Measurements from ENCODE around the gene GALNT6. TPM values are rescaled to one million over a fixed set of nuclear protein-coding genes. Genes with fewer than 3 reads are reported as not detected.
A peak's percentile ranks its signal among the peaks of the same experiment; 100 is the strongest.

Gene GALNT6
- total and polyA plus RNA-seq, 4 experiments from 2014 or later: 1.7 to 9.2 (median 3.6) TPM

DNA sequence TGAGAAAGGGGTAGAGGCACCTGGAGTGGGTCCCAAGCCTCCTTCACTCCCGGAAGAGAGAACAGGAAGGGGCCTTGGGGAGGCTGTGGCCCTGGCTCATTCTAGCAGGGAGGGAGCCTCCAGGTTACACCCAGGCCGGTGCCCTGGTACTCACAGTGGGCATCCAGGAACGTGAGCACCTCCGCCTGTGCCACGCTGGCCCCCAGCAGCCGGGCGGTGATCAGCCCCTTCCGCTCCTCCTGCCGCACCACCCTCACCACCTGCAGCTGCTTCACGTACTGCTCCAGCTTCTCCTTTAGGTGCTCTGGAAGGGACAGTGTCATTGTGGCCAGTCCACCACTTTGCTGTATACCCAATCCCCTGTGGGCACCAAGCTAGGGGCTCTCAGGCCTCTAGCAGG is 25.9 kb downstream of the GALNT6 start:
- ChIA-PET CTCF (ENCODE audit: partially characterized antibody) (interaction anchor here (1.5 kb wide), 1 partner anchor 16 kb away, joined by 5 read pairs; no protein-coding TSS in a partner anchor), POLR2A (ENCODE audit: partially characterized antibody) (interaction anchor here (0.5 kb wide), 1 partner anchor 33 kb away, joined by 3 read pairs; no protein-coding TSS in a partner anchor)
- no peaks in the 10 kb centered on the region for H3K9me3 ChIP-seq (ENCODE audit: control insufficient read depth in 1 of 2, low read length in 2 of 2)
- H3K4me3 ChIP-seq (ENCODE audit: low read length in 2 of 2): no peak overlapping the region
- intact Hi-C loops (cut with micrococcal nuclease): no loop called here
- Mint-ChIP-seq H3K9me3 (no peaks in the 10 kb centered on the region), H3K4me3 (no peak overlapping the region), H3K27me3 (no peaks in the 10 kb centered on the region), H3K4me1 (peaks cover 23 to 31% (median 25%) of the 10 kb centered on the region in 4 donors), H3K27ac (peak overlapping the region in 2 of 7 donors; percentile 29 to 72), H3K36me3 (peaks cover 8 to 20% of the 10 kb centered on the region in 2 donors)
- peaks cover 30% of the 10 kb centered on the region for H3K4me1 ChIP-seq (ENCODE audit: insufficient read depth, low read length)
- no peaks in the 10 kb centered on the region for H3K36me3 ChIP-seq (ENCODE audit: insufficient read depth, low read length)
- H3K27me3 ChIP-seq (ENCODE audit: insufficient read depth, low read length): no peaks in the 10 kb centered on the region
- no peak overlapping the region for H3K27ac ChIP-seq (ENCODE audit: low read depth, low read length)
- DNase-seq: no peak

DNA sequence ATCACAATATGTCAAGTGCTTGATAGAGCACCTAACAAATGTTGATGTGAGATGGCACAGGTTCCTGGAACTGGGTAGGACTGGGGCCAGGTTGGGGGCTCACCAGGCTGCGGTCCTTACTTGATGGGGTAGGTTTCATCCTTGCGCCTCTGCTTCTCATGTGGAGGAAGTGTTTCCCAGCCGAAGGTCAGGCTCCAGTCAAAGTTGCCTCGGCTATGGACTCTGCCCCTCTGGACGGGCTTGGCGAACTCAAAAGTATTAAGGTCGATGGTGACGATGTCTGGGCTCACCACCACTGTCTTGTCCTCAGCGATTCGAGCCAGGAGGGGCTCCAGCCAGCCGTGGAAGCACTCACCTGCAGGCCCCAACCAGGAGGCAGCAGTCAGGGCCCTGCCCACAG is 27.2 kb downstream of the GALNT6 start:
- ChIA-PET CTCF (ENCODE audit: partially characterized antibody) (interaction anchor here (1.5 kb wide), 1 partner anchor 15 kb away, joined by 5 read pairs; no protein-coding TSS in a partner anchor), POLR2A (ENCODE audit: partially characterized antibody) (no interaction called here)
- no peaks in the 10 kb centered on the region for H3K27me3 ChIP-seq (ENCODE audit: insufficient read depth, low read length)
- H3K9me3 ChIP-seq (ENCODE audit: control insufficient read depth in 1 of 2, low read length in 2 of 2): no peaks in the 10 kb centered on the region
- H3K27me3 Mint-ChIP-seq: no peaks in the 10 kb centered on the region
- no peak for DNase-seq
- intact Hi-C loops (cut with micrococcal nuclease): no loop called here
- peak overlapping the region in 2 of 7 donors; percentile 15 to 57 for H3K27ac Mint-ChIP-seq
- H3K9me3 Mint-ChIP-seq: no peaks in the 10 kb centered on the region
- H3K4me1 Mint-ChIP-seq: peaks cover 13 to 18% (median 16%) of the 10 kb centered on the region in 4 donors
- H3K27ac ChIP-seq (ENCODE audit: low read depth, low read length): no peak overlapping the region
- H3K36me3 Mint-ChIP-seq: peaks cover 17 to 28% of the 10 kb centered on the region in 2 donors
- H3K4me1 ChIP-seq (ENCODE audit: insufficient read depth, low read length): peaks cover 18% of the 10 kb centered on the region
- no peak overlapping the region for H3K4me3 ChIP-seq (ENCODE audit: low read length in 2 of 2)
- H3K4me3 Mint-ChIP-seq: no peak overlapping the region
- H3K36me3 ChIP-seq (ENCODE audit: insufficient read depth, low read length): no peaks in the 10 kb centered on the region

DNA sequence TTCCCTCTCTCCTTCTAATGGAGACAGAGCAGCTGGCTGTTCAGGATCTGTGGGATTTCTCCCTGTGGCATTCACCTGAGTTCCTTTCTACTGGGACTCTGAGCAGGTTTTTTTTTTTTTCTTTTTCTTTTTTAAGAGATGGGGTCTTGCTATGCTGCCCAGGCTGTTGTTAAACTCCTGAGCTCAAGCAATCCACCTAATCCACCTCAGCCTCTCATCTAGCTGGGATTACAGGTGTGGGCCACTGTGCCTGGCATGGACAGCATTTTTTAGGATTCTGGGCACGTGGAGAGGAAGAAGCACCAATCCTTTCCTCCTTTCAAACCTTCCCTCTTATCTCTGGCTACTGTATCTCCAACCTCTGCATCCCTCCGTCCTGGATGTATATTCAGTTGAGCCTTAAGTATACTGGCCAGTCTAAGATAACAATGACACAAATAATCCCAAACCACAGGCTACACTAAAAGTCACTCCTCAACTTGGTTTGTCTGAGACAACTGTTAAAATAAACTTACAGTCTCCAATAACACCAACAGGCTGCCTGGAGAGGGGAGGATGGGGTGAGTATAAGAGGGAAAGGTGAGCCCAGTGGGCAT is 28.4 kb downstream of the GALNT6 start:
- Histone ChIP-seq H3K36me3 (ENCODE audit: insufficient read depth, low read length) (peaks cover under 1% of the 10 kb centered on the region), H3K27ac (ENCODE audit: low read depth, low read length) (no peak overlapping the region), H3K27me3 (ENCODE audit: insufficient read depth, low read length) (no peaks in the 10 kb centered on the region), H3K9me3 (ENCODE audit: control insufficient read depth in 1 of 2, low read length in 2 of 2) (no peaks in the 10 kb centered on the region), H3K4me3 (ENCODE audit: low read length in 2 of 2) (no peak overlapping the region), H3K4me1 (ENCODE audit: insufficient read depth, low read length) (peaks cover 6% of the 10 kb centered on the region)
- Mint-ChIP-seq H3K27ac (peak overlapping the region in 2 of 7 donors; percentile 2 to 37), H3K27me3 (no peaks in the 10 kb centered on the region), H3K4me3 (no peak overlapping the region), H3K36me3 (peaks cover 25% of the 10 kb centered on the region in 2 donors), H3K9me3 (no peaks in the 10 kb centered on the region), H3K4me1 (peaks cover 5 to 8% (median 7%) of the 10 kb centered on the region in 4 donors)
- CTCF ChIA-PET (ENCODE audit: partially characterized antibody): interaction anchor here (2.1 kb wide), 1 partner anchor 12 kb away, joined by 7 read pairs; no protein-coding TSS in a partner anchor
- POLR2A ChIA-PET (ENCODE audit: partially characterized antibody): no interaction called here
- intact Hi-C loops (cut with micrococcal nuclease): no loop called here
- DNase-seq: no peak

DNA sequence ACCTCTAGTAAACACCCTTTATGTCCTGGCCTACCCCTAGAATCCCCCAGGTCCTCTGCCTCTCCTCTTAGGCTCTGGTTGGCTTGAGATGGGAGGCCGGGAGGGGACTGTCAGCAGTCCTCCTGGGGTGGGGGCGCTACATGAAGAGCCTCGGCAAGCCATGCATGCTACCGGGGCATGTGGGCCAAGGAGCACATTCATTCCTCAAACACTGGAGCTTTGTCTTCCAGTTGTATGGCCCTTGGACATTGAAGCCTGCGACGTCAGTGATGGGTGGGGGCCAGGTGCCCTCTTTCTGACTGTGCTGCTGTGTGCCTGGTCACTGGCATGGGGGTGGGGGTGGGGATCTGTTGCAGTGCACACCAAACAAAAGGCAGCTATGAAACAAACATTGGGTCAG is 28.9 kb downstream of the GALNT6 start:
- Mint-ChIP-seq H3K4me3 (no peak overlapping the region), H3K9me3 (no peaks in the 10 kb centered on the region), H3K4me1 (peaks cover 0 to 4% (median 2%) of the 10 kb centered on the region in 4 donors), H3K36me3 (peaks cover 24 to 26% of the 10 kb centered on the region in 2 donors), H3K27ac (no peak overlapping the region), H3K27me3 (no peaks in the 10 kb centered on the region)
- POLR2A ChIA-PET (ENCODE audit: partially characterized antibody): no interaction called here
- Histone ChIP-seq H3K27me3 (ENCODE audit: insufficient read depth, low read length) (no peaks in the 10 kb centered on the region), H3K36me3 (ENCODE audit: insufficient read depth, low read length) (peaks cover 6% of the 10 kb centered on the region), H3K4me3 (ENCODE audit: low read length in 2 of 2) (no peak overlapping the region), H3K27ac (ENCODE audit: low read depth, low read length) (no peak overlapping the region), H3K9me3 (ENCODE audit: control insufficient read depth in 1 of 2, low read length in 2 of 2) (no peaks in the 10 kb centered on the region), H3K4me1 (ENCODE audit: insufficient read depth, low read length) (peaks cover 1% of the 10 kb centered on the region)
- CTCF ChIA-PET (ENCODE audit: partially characterized antibody): interaction anchor here (2.1 kb wide), 1 partner anchor 12 kb away, joined by 7 read pairs; no protein-coding TSS in a partner anchor
- intact Hi-C loops (cut with micrococcal nuclease): no loop called here
- no peak for DNase-seq

DNA sequence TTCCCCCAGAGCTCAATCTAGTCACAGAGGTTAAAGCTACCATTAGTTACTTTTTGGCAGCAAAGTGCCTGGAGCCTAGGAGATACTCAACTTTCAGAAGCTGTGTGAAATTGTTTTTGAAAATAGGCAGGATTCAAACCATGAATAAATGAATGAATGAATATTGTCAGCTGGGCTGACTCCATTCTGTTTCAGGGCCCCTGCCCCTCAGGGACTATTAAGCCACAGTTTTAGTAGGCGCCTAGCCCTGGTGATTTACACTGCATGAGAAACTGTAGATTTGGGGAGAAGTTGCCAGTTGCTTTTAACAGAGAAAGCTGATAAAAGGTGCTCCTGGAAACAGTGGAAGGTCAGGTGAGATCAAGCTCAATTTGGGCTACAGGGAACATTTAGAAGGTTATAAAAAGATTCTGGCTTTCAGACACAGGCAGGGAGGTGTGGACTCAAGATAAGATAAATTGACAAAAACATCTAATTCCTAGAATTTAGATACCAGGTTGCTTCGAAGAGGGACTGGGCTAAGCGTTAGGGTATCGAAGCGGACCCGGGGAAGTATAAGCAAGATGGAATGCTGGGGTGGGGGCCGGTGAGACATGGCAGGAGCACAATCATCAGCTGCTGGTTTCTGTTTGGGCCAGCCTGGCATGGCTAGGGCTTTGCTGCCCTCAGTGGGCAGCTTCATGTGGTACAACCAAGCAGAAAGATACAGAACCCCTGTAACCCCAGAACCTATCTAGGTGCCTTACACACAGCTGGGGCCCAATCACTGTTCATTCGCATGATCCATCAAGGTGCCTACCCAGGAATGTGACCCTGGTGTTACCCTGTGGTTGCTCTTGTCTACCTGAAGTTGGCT is 29.8 kb downstream of the GALNT6 start:
- Histone ChIP-seq H3K9me3 (ENCODE audit: control insufficient read depth in 1 of 2, low read length in 2 of 2) (no peaks in the 10 kb centered on the region), H3K4me3 (ENCODE audit: low read length in 2 of 2) (no peak overlapping the region), H3K4me1 (ENCODE audit: insufficient read depth, low read length) (no peaks in the 10 kb centered on the region), H3K27me3 (ENCODE audit: insufficient read depth, low read length) (no peaks in the 10 kb centered on the region), H3K27ac (ENCODE audit: low read depth, low read length) (no peak overlapping the region), H3K36me3 (ENCODE audit: insufficient read depth, low read length) (peaks cover 11% of the 10 kb centered on the region)
- Mint-ChIP-seq H3K36me3 (peaks cover 25 to 26% of the 10 kb centered on the region in 2 donors), H3K9me3 (no peaks in the 10 kb centered on the region), H3K27me3 (no peaks in the 10 kb centered on the region), H3K27ac (peak overlapping the region in 2 of 7 donors; percentile 29 to 32), H3K4me3 (no peak overlapping the region), H3K4me1 (peaks cover 0 to 4% (median 2%) of the 10 kb centered on the region in 4 donors)
- intact Hi-C loops (cut with micrococcal nuclease): no loop called here
- DNase-seq: no peak
- ChIA-PET POLR2A (ENCODE audit: partially characterized antibody) (no interaction called here), CTCF (ENCODE audit: partially characterized antibody) (interaction anchor here (0.8 to 2.1 kb wide), 3 partner anchors 11 to 91 kb away, joined by 3 to 7 read pairs (median 5); no protein-coding TSS in a partner anchor)

DNA sequence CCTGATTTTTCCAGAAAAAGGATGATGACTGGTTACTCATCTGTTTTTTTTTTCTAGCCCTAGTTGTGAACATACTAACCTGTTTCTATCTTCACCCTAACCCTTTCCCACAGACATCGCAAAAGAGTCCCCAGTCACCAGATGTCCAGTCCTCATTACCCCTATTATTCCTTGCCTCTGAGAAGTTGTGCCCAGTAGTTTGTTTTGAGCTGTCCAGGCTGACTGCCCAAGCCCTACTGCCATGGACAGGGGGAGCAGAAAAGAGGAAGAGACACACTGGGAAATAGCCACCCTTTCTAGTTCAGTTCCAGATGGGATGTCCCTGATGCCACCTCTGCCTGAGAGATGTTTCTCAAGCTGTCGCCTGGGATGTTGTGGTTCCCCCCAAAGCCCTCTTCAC is 30.9 kb downstream of the GALNT6 start:
- Mint-ChIP-seq H3K9me3 (no peaks in the 10 kb centered on the region), H3K4me1 (peaks cover 0 to 4% (median 2%) of the 10 kb centered on the region in 4 donors), H3K4me3 (no peak overlapping the region), H3K27ac (peak overlapping the region in 4 of 7 donors; percentile 22 to 70 (median 46)), H3K27me3 (no peaks in the 10 kb centered on the region), H3K36me3 (peaks cover 25 to 26% of the 10 kb centered on the region in 2 donors)
- Histone ChIP-seq H3K4me3 (ENCODE audit: low read length in 2 of 2) (no peak overlapping the region), H3K27ac (ENCODE audit: low read depth, low read length) (no peak overlapping the region), H3K9me3 (ENCODE audit: control insufficient read depth in 1 of 2, low read length in 2 of 2) (no peaks in the 10 kb centered on the region), H3K27me3 (ENCODE audit: insufficient read depth, low read length) (no peaks in the 10 kb centered on the region), H3K4me1 (ENCODE audit: insufficient read depth, low read length) (no peaks in the 10 kb centered on the region), H3K36me3 (ENCODE audit: insufficient read depth, low read length) (peaks cover 11% of the 10 kb centered on the region)
- intact Hi-C loops (cut with micrococcal nuclease): no loop called here
- no peak for DNase-seq
- CTCF ChIA-PET (ENCODE audit: partially characterized antibody): interaction anchor here (1.4 kb wide), 1 partner anchor 19 kb away, joined by 5 read pairs; no protein-coding TSS in a partner anchor
- POLR2A ChIA-PET (ENCODE audit: partially characterized antibody): no interaction called here

DNA sequence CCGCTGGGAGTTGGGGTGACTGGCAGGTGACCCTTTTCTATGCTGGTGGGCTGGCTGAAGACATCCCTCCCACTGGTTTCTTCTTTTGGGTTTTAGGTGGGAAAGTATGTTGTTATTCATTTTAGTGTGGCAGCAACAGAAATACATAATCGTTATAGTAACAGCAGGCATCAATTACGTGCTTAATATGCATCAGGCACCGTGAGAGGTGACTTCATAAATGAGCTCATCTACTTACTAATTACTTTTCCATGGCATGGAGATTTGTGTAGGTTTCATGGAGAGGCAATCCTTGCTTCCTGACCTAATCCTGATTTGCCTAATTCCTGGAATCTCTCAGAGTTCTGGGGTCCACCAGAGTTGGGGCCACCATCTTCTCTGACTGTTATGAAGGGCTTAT is 31.4 kb downstream of the GALNT6 start:
- CTCF ChIA-PET (ENCODE audit: partially characterized antibody): no interaction called here
- H3K4me1 Mint-ChIP-seq: peaks cover 0 to 4% (median 2%) of the 10 kb centered on the region in 4 donors
- H3K36me3 ChIP-seq (ENCODE audit: insufficient read depth, low read length): peaks cover 11% of the 10 kb centered on the region
- H3K9me3 ChIP-seq (ENCODE audit: control insufficient read depth in 1 of 2, low read length in 2 of 2): no peaks in the 10 kb centered on the region
- H3K27me3 ChIP-seq (ENCODE audit: insufficient read depth, low read length): no peaks in the 10 kb centered on the region
- H3K4me3 Mint-ChIP-seq: peak overlapping the region in 1 of 8 donors; percentile 32
- no peaks in the 10 kb centered on the region for H3K27me3 Mint-ChIP-seq
- POLR2A ChIA-PET (ENCODE audit: partially characterized antibody): interaction anchor here (0.7 kb wide), 1 partner anchor 97 kb away, joined by 4 read pairs; no protein-coding TSS in a partner anchor
- peaks cover 26% of the 10 kb centered on the region in 2 donors for H3K36me3 Mint-ChIP-seq
- DNase-seq: no peak
- intact Hi-C loops (cut with micrococcal nuclease): no loop called here
- H3K4me1 ChIP-seq (ENCODE audit: insufficient read depth, low read length): no peaks in the 10 kb centered on the region
- H3K4me3 ChIP-seq (ENCODE audit: low read length in 2 of 2): no peak overlapping the region
- H3K9me3 Mint-ChIP-seq: no peaks in the 10 kb centered on the region
- H3K27ac ChIP-seq (ENCODE audit: low read depth, low read length): no peak overlapping the region
- no peak overlapping the region for H3K27ac Mint-ChIP-seq
